Endothelial cell of umbilical vein (primary cell): Measurements from ENCODE around the gene EPX. TPM values are rescaled to one million over a fixed set of nuclear protein-coding genes. Genes with fewer than 3 reads are reported as not detected.

Source experiments
- BruUV-seq: library from RNA; stranded (reverse); fragments of 400-500 nt; replicated peaks from 2 replicates; lab custom pipeline; 2021; lab: Mats Ljungman, UMichigan
- CTCF ChIA-PET: fragments of 300-600, 350-600 bp; sonication (Branson Sonifier 250); formaldehyde crosslinking; loops from one replicate; lab custom pipeline; 2021; ENCODE audit warnings: antibody characterized with exemption, inconsistent platforms; lab: Charles Lee
- POLR2A ChIA-PET: fragments of 300-600, 350-600 bp; sonication (Branson Sonifier 250); formaldehyde crosslinking; loops from one replicate; lab custom pipeline; 2021; ENCODE audit warnings: antibody characterized with exemption, inconsistent platforms; lab: Charles Lee
- DNase-seq: peaks from one replicate; pipeline ENCODE4 v3.0.0-alpha.2; 2011; ENCODE audit warnings: low read depth, low spot score
- FAIRE-seq: peaks from 2 replicates; lab custom pipeline; 2011; peaks lifted over from hg19 to GRCh38; lab: Jason Lieb, UNC
- H2AFZ ChIP-seq: 2 replicates; pipeline ENCODE4 v1.6.0; 2012; ENCODE audit warnings: low read depth, low read length, control low read depth, inconsistent platforms
- H3K27ac ChIP-seq: 2 replicates; pipeline ENCODE4 v1.5.1; 2011; ENCODE audit warnings: low read depth, mild to moderate bottlenecking, control low read depth, low read length, moderate library complexity; ENCODE audit not compliant: insufficient read depth
- H3K27me3 ChIP-seq, 2 experiments: 2 replicates each; pipeline versions ENCODE4 v1.6.0 to v1.6.1; 2011; ENCODE audit warnings: low read length in 2 of 2, mixed read lengths in 1 of 2; ENCODE audit not compliant: control insufficient read depth in 2 of 2, insufficient read depth in 2 of 2
- H3K36me3 ChIP-seq, 2 experiments: 2 replicates in 1 of 2; 3 replicates in 1 of 2; pipeline ENCODE4 v1.5.1; 2011; ENCODE audit warnings: low read length in 2 of 2, mild to moderate bottlenecking in 1 of 2, moderate library complexity in 1 of 2; ENCODE audit not compliant: control insufficient read depth in 2 of 2, insufficient read depth in 2 of 2; ENCODE audit errors: extremely low read depth in 1 of 2
- H3K4me1 ChIP-seq: 3 replicates; pipeline ENCODE4 v1.5.1; 2011; ENCODE audit warnings: mild to moderate bottlenecking, low read length; ENCODE audit not compliant: control insufficient read depth, insufficient read depth; ENCODE audit errors: extremely low read depth
- H3K4me2 ChIP-seq: 2 replicates; pipeline ENCODE4 v1.6.1; 2011; ENCODE audit warnings: low read length, control low read depth, mixed read lengths; ENCODE audit not compliant: insufficient read depth
- H3K4me3 ChIP-seq, 3 experiments: fragments of 200-600 bp in 1 of 3; sonication (generic), shearing (Covaris generic) in 1 of 3; replicated peaks in 1 of 3; 2 replicates each; pipeline ENCODE4 v1.5.1; 2011 to 2016; ENCODE audit warnings: control low read depth in 3 of 3, low read length in 3 of 3, mild to moderate bottlenecking in 2 of 3, inconsistent platforms in 1 of 3, low read depth in 1 of 3, moderate library complexity in 1 of 3; ENCODE audit not compliant: insufficient read depth in 1 of 3
- H3K79me2 ChIP-seq: 2 replicates; pipeline ENCODE4 v1.6.0; 2012; ENCODE audit warnings: low read length, inconsistent platforms; ENCODE audit not compliant: control insufficient read depth, insufficient read depth
- H3K9ac ChIP-seq: replicated peaks from 2 replicates; pipeline ENCODE3; 2011; ENCODE audit warnings: low read length, control low read depth; ENCODE audit not compliant: insufficient read depth; ENCODE audit errors: extremely low read depth
- H3K9me1 ChIP-seq: replicated peaks from 3 replicates; pipeline ENCODE4 v1.6.0; 2011; ENCODE audit warnings: mild to moderate bottlenecking, low read length; ENCODE audit not compliant: control insufficient read depth, insufficient read depth; ENCODE audit errors: extremely low read depth
- H3K9me3 ChIP-seq: replicated peaks from 2 replicates; pipeline ENCODE4 v1.5.1; 2012; ENCODE audit warnings: low read length, inconsistent platforms; ENCODE audit not compliant: control insufficient read depth, insufficient read depth
- H4K20me1 ChIP-seq: replicated peaks from 2 replicates; pipeline ENCODE3; 2011; ENCODE audit warnings: mild to moderate bottlenecking, low read length; ENCODE audit not compliant: control insufficient read depth, insufficient read depth; ENCODE audit errors: extremely low read depth
- CTCF ChIP-seq, 2 donors: IDR thresholded peaks; 1 replicate in 1 of 2; 2 replicates in 1 of 2; pipeline ENCODE4 v1.5.1; 2011; ENCODE audit warnings: low read length in 2 of 2, mild to moderate bottlenecking in 2 of 2, moderate library complexity in 2 of 2, control low read depth in 1 of 2, inconsistent platforms in 1 of 2, low read depth in 1 of 2; ENCODE audit not compliant: insufficient read depth in 1 of 2; ENCODE audit errors: extremely low read depth in 1 of 2
- EZH2 ChIP-seq: IDR thresholded peaks from 2 replicates; pipeline ENCODE4 v1.6.1; 2012; ENCODE audit warnings: borderline replicate concordance, low read depth, mild to moderate bottlenecking, moderate library complexity, low read length, inconsistent platforms; ENCODE audit not compliant: severe bottlenecking
- FOS ChIP-seq: IDR thresholded peaks from 2 replicates; pipeline ENCODE4 v1.6.1; 2011; ENCODE audit warnings: mild to moderate bottlenecking, low read length, moderate library complexity, borderline replicate concordance; ENCODE audit not compliant: insufficient read depth
- GATA2 ChIP-seq: IDR thresholded peaks from 2 replicates; pipeline ENCODE4 v1.7.0; 2011; ENCODE audit warnings: low read depth, mild to moderate bottlenecking, moderate library complexity, mixed read lengths, low read length; ENCODE audit not compliant: insufficient read length, insufficient read depth
- JUN ChIP-seq: IDR thresholded peaks from 2 replicates; pipeline ENCODE4 v1.6.1; 2011; ENCODE audit warnings: borderline replicate concordance, low read depth; ENCODE audit not compliant: insufficient read length, insufficient read depth
- MAX ChIP-seq: IDR thresholded peaks from 2 replicates; pipeline ENCODE4 v1.6.1; 2011; ENCODE audit not compliant: insufficient read depth, insufficient read length
- MYC ChIP-seq: IDR thresholded peaks from one replicate; pipeline ENCODE4 v1.6.1; 2011; ENCODE audit warnings: mild to moderate bottlenecking, low read depth, low read length
- POLR2A ChIP-seq: IDR thresholded peaks from 2 replicates; pipeline ENCODE4 v1.6.1; 2012; ENCODE audit warnings: low read depth, mild to moderate bottlenecking, control low read depth, low read length
- POLR2AphosphoS5 ChIP-seq: IDR thresholded peaks from 2 replicates; pipeline ENCODE4 v1.6.1; 2012; ENCODE audit warnings: low read depth, mild to moderate bottlenecking, control low read depth, low read length, moderate library complexity; ENCODE audit not compliant: insufficient read depth
- dilution Hi-C: fragments of 300-500 bp; cut with MboI; formaldehyde crosslinking; loops from one replicate; pipeline ENCODE4 v1.15.0; 2019; ENCODE audit warnings: low sequenced_read_pairs; ENCODE audit not compliant: extremely low pct_ligation_motif_present
- intact Hi-C: fragments of 100-400 bp; cut with micrococcal nuclease; formaldehyde crosslinking; loops from one replicate; pipeline ENCODE4 v1.10.0; 2022
- polyA plus RNA-seq, 4 experiments: library from polyadenylated mRNA; depleted of rRNA in 3 of 4; stranded (reverse) in 3 of 4; unstranded in 1 of 4; fragments of >200 nt; gene quantifications; 2 replicates each; pipeline versions ENCODE4 v1.2.1 to v1.2.3, GENCODE V29; 2011 to 2012; ENCODE audit warnings: missing spikeins in 1 of 4
- total RNA-seq: library from RNA; stranded (reverse); gene quantifications from 2 replicates; pipeline ENCODE4 v1.2.3, GENCODE V29; 2021

EPX gene
- total and polyA plus RNA-seq, 2 donors (not counting 3 experiments of a cell fraction or from before 2014, with no cell fraction given): not detected

- TF ChIP-seq CTCF (IDR thresholded peaks at IDR 0.05; ENCODE audit: extremely low read depth in 1 of 2, insufficient read depth in 1 of 2, low read depth in 1 of 2, low read length in 2 of 2) (no peak), POLR2A (no peak), GATA2 (no peak), JUN (no peak), POLR2AphosphoS5 (no peak), FOS (no peak), MYC (no peak), EZH2 (no peak), MAX (no peak)
- no TSS peak for BruUV-seq
- no peaks in the 10 kb centered on the region for H3K9me1 ChIP-seq
- H3K9ac ChIP-seq: no peak overlapping the region
- no peaks in the 10 kb centered on the region for H3K79me2 ChIP-seq
- ChIA-PET POLR2A (no interaction called here), CTCF (interaction anchor here (1.1 kb wide), 1 partner anchor 15 kb away, joined by 6 read pairs; no protein-coding TSS in a partner anchor)
- H3K4me3 ChIP-seq: no peak overlapping the region
- no peak overlapping the region for H3K27ac ChIP-seq
- H3K36me3 ChIP-seq: no peaks in the 10 kb centered on the region
- DNase-seq (no peak), FAIRE-seq (no peak)
- no peaks in the 10 kb centered on the region for H4K20me1 ChIP-seq
- H2AFZ ChIP-seq: no peak overlapping the region
- dilution Hi-C loops (no loop called here), intact Hi-C loops (no loop called here)
- no peaks in the 10 kb centered on the region for H3K27me3 ChIP-seq
- H3K9me3 ChIP-seq: no peaks in the 10 kb centered on the region
- no peak overlapping the region for H3K4me2 ChIP-seq
- no peaks in the 10 kb centered on the region for H3K4me1 ChIP-seq
These were observed 5.9 kb upstream of the EPX start for GRCh38 chr17:58186591-58186990.
